BLaER1 (cell line): ENCODE results near the gene TMEM123.
A peak's percentile ranks its signal among the peaks of the same experiment; 100 is the strongest.

ENCODE experiments used
- H3K27ac ChIP-seq: shearing (Covaris generic); formaldehyde crosslinking; 2 replicates; pipeline ENCODE4 v1.8.1; 2022
- H3K27me3 ChIP-seq: shearing (Covaris generic); formaldehyde crosslinking; 2 replicates; pipeline ENCODE4 v1.8.1; 2022
- H3K36me3 ChIP-seq: shearing (Covaris generic); formaldehyde crosslinking; 2 replicates; pipeline ENCODE4 v1.8.1; 2022
- H3K4me1 ChIP-seq: shearing (Covaris generic); formaldehyde crosslinking; 2 replicates; pipeline ENCODE4 v1.8.1; 2022
- H3K4me2 ChIP-seq: shearing (Covaris generic); formaldehyde crosslinking; 2 replicates; pipeline ENCODE4 v1.8.1; 2022
- H3K4me3 ChIP-seq: shearing (Covaris generic); formaldehyde crosslinking; 2 replicates; pipeline ENCODE4 v1.8.1; 2022
- H3K9ac ChIP-seq: shearing (Covaris generic); formaldehyde crosslinking; 2 replicates; pipeline ENCODE4 v1.8.1; 2022
- H3K9me3 ChIP-seq: shearing (Covaris generic); formaldehyde crosslinking; 2 replicates; pipeline ENCODE4 v1.8.1; 2022
- H4K20me1 ChIP-seq: shearing (Covaris generic); formaldehyde crosslinking; 2 replicates; pipeline ENCODE4 v1.8.1; 2022
- Cebpa-rat ChIP-seq: shearing (Covaris generic); IDR thresholded peaks from 2 replicates; pipeline ENCODE4 v1.8.1; 2022

TMEM123 gene

DNA sequence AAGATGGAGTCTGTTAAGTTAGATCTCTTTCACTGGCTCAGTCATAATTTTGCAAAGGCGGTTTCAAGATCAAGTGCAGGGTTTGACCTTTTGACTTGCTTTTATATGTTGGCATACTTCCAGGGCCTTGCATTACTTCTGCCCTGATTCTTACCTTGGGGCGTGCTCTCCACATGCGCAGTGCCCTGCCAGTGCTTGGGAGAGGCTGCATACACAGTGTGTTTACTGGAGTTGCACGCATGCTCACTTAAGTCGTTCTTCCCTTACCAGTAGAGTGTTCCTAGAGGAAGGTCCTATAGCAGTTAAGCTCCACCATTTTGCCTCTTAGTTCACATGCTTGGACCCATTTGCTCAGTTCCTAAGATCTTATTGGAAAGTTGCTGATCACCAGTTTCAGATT lies 21.0 kb upstream of the TMEM123 start:
- Histone ChIP-seq H3K27ac (no peak overlapping the region), H3K4me1 (peaks cover 41% of the 10 kb centered on the region), H3K4me2 (no peak overlapping the region)

DNA sequence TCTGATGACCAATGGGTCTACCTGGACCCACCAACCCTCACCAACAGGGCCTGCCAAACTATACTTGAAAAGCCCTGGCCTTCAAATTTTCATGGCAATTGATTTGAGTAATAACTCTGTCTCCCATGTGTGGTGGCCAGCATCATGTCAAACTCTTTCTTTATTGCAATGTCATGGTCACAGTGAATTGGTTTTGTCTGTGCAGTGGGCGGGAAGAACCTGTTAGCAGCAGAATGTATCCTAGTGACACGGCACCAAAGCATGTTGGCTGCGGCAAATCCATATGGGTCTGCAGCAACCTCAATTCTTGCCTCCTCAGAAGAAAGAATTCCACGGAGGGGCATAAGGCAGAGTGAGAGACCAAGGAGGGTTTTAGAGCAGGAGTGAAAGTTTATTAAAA lies 19.6 kb upstream of the TMEM123 start:
- no peak overlapping the region for H3K27ac ChIP-seq
- H3K36me3 ChIP-seq, result no peaks in the 10 kb centered on the region
- H3K4me1 ChIP-seq, result peaks cover 51% of the 10 kb centered on the region
- H3K9ac ChIP-seq, result no peak overlapping the region
- TF ChIP-seq Cebpa-rat, result no peak
- H3K4me3 ChIP-seq, result no peak overlapping the region
- H4K20me1 ChIP-seq, result no peaks in the 10 kb centered on the region
- no peaks in the 10 kb centered on the region for H3K27me3 ChIP-seq
- no peaks in the 10 kb centered on the region for H3K9me3 ChIP-seq
- H3K4me2 ChIP-seq, result no peak overlapping the region

More for the DNA sequence above, 21.0 kb upstream of the TMEM123 start:
- no peaks in the 10 kb centered on the region for H3K27me3 ChIP-seq
- no peak overlapping the region for H3K4me3 ChIP-seq
- H3K36me3 ChIP-seq, result no peaks in the 10 kb centered on the region
- no peaks in the 10 kb centered on the region for H4K20me1 ChIP-seq
- TF ChIP-seq Cebpa-rat, result no peak
- H3K9me3 ChIP-seq, result no peaks in the 10 kb centered on the region
- no peak overlapping the region for H3K9ac ChIP-seq

DNA sequence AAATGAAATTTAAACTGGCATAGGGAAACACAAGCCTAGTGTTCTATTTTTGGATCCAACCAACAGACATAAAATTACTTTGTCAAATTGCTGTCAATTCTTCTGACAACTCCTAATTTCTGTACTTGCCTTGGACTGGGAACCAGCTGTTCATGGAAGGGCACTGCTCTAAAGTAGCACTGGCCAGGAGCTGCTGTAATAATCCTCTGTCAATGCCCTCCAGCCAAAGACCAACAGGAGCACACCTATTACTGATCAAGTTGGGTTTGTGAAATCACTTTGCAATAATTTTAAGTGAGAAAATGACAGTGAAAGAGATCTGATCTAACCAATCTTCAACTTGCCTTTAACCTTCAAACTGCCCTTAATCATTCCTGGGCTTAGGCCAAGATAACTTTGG lies 18.9 kb upstream of the TMEM123 start:
- no peak overlapping the region for H3K4me3 ChIP-seq
- no peak for TF ChIP-seq Cebpa-rat
- no peak overlapping the region for H3K9ac ChIP-seq
- H4K20me1 ChIP-seq, result no peaks in the 10 kb centered on the region
- no peaks in the 10 kb centered on the region for H3K36me3 ChIP-seq
- no peaks in the 10 kb centered on the region for H3K27me3 ChIP-seq
- peaks cover 51% of the 10 kb centered on the region for H3K4me1 ChIP-seq
- no peaks in the 10 kb centered on the region for H3K9me3 ChIP-seq
- peak overlapping the region; percentile 23; the same call in 1 of the 2 replicates for H3K4me2 ChIP-seq
- no peak overlapping the region for H3K27ac ChIP-seq

DNA sequence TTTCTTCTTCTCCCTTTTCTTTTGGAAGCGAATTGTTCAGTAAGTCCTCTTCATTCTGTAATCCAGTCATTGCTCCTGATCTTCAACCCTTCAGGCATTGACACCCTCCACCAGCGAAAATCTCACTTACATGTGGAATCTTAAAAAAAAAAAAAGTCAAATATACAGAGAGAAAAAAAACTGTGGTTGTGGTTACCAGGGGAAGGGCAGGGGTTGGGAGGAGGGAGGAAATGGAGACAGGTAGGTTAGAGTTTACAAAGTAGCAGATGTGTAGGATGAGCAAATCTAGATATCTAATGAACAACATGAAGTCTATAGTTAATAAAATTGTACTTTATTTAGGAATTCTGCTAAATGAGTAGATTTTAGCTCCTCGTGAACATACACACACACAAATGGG lies 17.7 kb upstream of the TMEM123 start:
- Histone ChIP-seq H3K4me2 (peak overlapping the region; percentile 43; the same call in 1 of the 2 replicates), H3K9me3 (no peaks in the 10 kb centered on the region), H3K27ac (no peak overlapping the region), H3K4me3 (no peak overlapping the region), H3K27me3 (no peaks in the 10 kb centered on the region), H4K20me1 (no peaks in the 10 kb centered on the region), H3K36me3 (no peaks in the 10 kb centered on the region), H3K9ac (no peak overlapping the region), H3K4me1 (peaks cover 60% of the 10 kb centered on the region)
- no peak for TF ChIP-seq Cebpa-rat

DNA sequence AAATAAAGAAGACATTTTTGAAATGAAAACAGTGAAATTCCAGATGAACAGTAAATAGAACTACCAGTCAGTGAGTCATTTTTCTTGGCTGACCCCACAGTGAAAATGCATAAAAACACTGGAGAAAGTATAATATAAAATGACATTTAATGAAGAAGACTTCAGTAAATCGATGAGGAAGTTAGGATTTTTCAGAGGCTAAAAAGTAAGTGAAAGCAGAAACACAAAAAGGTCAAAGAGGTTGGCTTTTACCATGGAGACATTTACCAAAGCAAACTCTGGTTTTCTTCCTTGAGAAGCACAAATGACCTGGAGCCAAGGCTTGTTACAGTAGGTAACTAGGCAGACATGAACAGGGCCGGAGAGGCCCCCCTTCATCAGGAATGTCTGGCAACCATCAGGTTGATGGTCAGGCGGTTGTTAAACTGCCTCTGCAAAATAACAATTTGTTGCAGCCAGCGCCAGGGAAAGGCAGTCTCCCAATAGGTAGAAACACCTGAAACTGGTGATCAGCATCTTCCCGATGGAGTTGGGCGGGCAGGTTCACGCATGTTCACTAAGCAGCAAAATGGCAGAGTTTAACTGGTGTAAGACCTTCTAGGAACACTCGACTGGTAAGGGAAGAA lies 16.7 kb upstream of the TMEM123 start:
- no peaks in the 10 kb centered on the region for H3K27me3 ChIP-seq
- no peak for TF ChIP-seq Cebpa-rat
- H3K9ac ChIP-seq, result no peak overlapping the region
- H3K4me2 ChIP-seq, result peak overlapping the region; percentile 43; the same call in 1 of the 2 replicates
- no peaks in the 10 kb centered on the region for H3K9me3 ChIP-seq
- peaks cover 70% of the 10 kb centered on the region for H3K4me1 ChIP-seq
- no peak overlapping the region for H3K4me3 ChIP-seq
- no peaks in the 10 kb centered on the region for H3K36me3 ChIP-seq
- H4K20me1 ChIP-seq, result no peaks in the 10 kb centered on the region
- no peak overlapping the region for H3K27ac ChIP-seq

DNA sequence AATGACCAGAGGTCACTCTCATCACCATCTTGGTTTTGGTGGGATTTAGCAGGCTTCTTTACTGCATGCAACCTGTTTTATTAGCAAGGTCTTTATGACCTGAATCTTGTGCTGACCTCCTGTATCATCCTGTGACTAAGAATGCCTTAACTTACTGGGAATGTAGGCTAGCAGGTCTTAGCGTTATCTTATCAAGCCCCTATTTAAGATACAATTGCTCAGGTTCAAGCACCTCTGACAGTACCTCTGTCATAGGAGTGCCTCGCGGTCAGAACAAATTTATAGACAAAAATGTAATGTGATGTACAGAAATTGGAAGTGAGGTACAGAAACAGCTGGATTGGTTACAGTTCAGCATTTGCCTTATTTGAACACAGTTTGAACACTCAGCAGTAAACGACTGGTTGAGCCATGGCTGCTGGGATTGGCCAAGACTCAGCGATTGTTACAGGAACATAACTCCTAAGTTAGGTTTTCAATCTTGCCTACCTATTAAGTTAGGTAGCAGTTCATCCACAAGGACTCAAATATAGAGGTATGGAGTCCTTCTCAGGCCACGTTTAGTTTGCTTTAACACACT lies 16.1 kb upstream of the TMEM123 start:
- no peak for TF ChIP-seq Cebpa-rat
- Histone ChIP-seq H3K4me3 (no peak overlapping the region), H3K4me1 (peaks cover 74% of the 10 kb centered on the region), H3K4me2 (0 out of 2 replicates have a peak overlapping the region, but pooled peaks have one; percentile 66), H3K36me3 (no peaks in the 10 kb centered on the region), H3K27ac (no peak overlapping the region), H4K20me1 (no peaks in the 10 kb centered on the region), H3K9me3 (no peaks in the 10 kb centered on the region), H3K27me3 (no peaks in the 10 kb centered on the region), H3K9ac (no peak overlapping the region)

DNA sequence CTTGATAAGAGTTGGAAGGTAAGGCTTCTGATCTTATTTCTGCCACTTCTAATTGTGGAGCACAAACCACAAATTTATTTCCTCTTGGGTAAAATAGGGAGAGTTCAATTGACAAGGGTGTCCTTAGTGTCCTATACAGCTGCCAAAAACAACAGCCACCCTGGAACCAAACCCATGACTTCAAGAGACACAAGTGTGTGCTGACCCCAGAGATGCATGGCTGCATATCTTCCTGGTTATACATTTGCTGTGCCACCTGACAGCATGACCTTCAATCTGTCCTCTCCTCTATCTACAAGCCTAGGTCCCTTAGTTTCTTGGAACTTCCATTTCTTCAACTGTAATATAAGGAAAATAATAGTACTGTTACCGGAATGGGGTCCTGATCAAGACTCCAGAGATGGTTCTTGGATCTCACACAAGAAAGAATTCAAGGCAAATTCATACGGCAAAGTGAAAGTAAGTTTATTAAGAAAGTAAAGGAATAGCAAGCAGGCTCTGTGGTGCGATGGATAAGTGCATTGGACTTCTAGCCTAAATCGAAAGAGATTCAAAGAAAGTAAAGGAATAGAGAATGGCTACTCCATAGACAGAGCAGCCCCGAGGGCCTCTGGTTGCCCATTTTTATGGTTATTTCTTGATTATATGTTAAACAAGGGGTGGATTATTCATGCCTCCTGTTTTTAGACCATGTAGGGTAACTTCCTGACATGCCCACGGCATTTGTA lies 15.5 kb upstream of the TMEM123 start:
- TF ChIP-seq Cebpa-rat, result no peak
- Histone ChIP-seq H3K9ac (no peak overlapping the region), H3K36me3 (no peaks in the 10 kb centered on the region), H4K20me1 (no peaks in the 10 kb centered on the region), H3K4me1 (peaks cover 74% of the 10 kb centered on the region), H3K4me3 (no peak overlapping the region), H3K27me3 (no peaks in the 10 kb centered on the region), H3K9me3 (no peaks in the 10 kb centered on the region), H3K4me2 (peak overlapping the region; percentile 66), H3K27ac (peak overlapping the region; percentile 46; the same call in 1 of the 2 replicates)

DNA sequence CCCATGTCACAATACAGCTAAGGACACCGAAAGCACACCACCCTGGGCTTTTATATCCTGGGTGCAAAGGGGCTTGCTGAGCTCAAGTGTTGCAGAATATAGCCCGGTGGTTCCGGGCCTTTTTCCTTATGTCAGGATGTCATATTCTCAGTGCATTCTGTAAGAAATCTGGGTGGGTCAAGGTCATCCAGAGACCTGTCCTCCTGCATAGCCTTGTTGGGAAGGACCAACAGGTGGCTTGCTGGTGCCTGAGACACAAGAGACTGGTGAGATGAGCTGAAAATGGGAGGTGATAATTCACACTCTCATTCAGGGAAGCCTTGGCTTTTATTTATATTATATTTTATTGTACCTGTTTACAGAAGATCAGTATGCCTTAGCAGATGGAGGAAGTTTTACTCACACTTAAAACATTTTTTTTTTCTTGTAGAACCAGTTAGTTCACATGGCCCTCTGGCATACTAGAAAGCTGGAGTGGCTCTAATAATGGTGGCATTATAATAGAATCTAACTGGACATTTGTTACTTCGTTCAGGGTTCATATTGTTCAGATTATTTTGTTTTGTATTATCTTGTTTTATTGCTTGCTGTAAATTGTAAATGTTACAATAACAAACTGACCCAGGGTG lies 14.6 kb upstream of the TMEM123 start:
- Histone ChIP-seq H3K4me2 (peak overlapping the region; percentile 66), H4K20me1 (no peaks in the 10 kb centered on the region), H3K27ac (peak overlapping the region; percentile 46; the same call in 1 of the 2 replicates), H3K4me3 (no peak overlapping the region), H3K4me1 (peaks cover 74% of the 10 kb centered on the region), H3K9ac (no peak overlapping the region), H3K27me3 (no peaks in the 10 kb centered on the region), H3K36me3 (no peaks in the 10 kb centered on the region), H3K9me3 (no peaks in the 10 kb centered on the region)
- no peak for TF ChIP-seq Cebpa-rat

DNA sequence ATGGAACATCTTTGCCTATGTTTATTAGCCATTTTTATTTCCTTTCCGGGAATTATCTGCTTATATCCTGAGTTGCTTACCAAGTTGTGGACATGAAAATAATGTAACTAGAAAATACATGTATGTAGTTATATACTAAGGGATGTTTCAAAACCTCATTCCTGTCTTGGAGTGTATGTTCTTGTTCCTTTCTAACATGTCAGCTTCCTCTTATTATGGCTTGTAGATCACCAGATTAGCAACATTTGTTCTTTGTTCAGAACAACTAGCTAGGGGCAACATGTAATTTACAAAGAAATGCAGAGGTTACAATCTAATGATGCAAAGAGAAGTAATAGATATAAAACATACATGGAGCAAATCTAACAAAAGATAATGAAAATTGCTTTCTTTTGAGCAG lies 13.1 kb upstream of the TMEM123 start:
- peak overlapping the region; percentile 66 for H3K4me2 ChIP-seq

More for the DNA sequence above, 13.1 kb upstream of the TMEM123 start:
- Histone ChIP-seq H3K4me3 (no peak overlapping the region), H3K36me3 (no peaks in the 10 kb centered on the region), H3K4me1 (peaks cover 65% of the 10 kb centered on the region), H3K27me3 (no peaks in the 10 kb centered on the region), H4K20me1 (no peaks in the 10 kb centered on the region), H3K9ac (no peak overlapping the region), H3K9me3 (no peaks in the 10 kb centered on the region), H3K27ac (peak overlapping the region; percentile 46)
- no peak for TF ChIP-seq Cebpa-rat
